GM12878 (cell line): Measurements from ENCODE around the gene LEP. TPM values are rescaled to one million over a fixed set of nuclear protein-coding genes. Genes with fewer than 3 reads are reported as not detected.
"Not testable (repeated sequence)": the region's sequence is repeated elsewhere in the genome, so short reads cannot be mapped to it uniquely, and the experiment has no call there.

Source experiments
- ATAC-seq: fragments of 200-7000 bp; cut with Tn5 transposase; 3 replicates; pipeline ENCODE4 v1.9.1; 2020; ENCODE audit warnings: mild to moderate bottlenecking, moderate library complexity
- BruUV-seq: library from RNA; stranded (reverse); fragments of 400-500 nt; replicated peaks from 2 replicates; lab custom pipeline; 2021; lab: Mats Ljungman, UMichigan
- CTCF ChIA-PET: fragments of 300-600 bp; sonication (Branson Sonifier 250); formaldehyde crosslinking; extraction: SDS; loops from one replicate; lab custom pipeline; 2021; ENCODE audit warnings: inconsistent platforms; lab: Yijun Ruan, JAX
- POLR2A ChIA-PET: fragments of 350-600 bp; formaldehyde crosslinking; extraction: SDS; loops from one replicate; lab custom pipeline; 2021; ENCODE audit warnings: inconsistent platforms; lab: Charles Lee
- RAD21 ChIA-PET: fragments of 300-600 bp; sonication (Branson Sonifier 250); formaldehyde crosslinking; loops from one replicate; lab custom pipeline; 2023; ENCODE audit warnings: antibody characterized with exemption; ENCODE audit not compliant: unreplicated experiment; lab: Charles Lee
- SMC1A ChIA-PET: fragments of 300-600 bp; sonication (Branson Sonifier 250); formaldehyde crosslinking; loops from one replicate; lab custom pipeline; 2023; ENCODE audit not compliant: unreplicated experiment, uncharacterized antibody; lab: Charles Lee
- DNase-seq: peaks from one replicate; pipeline ENCODE4 v3.0.0-alpha.2; 2011; ENCODE audit warnings: low read depth, low spot score
- FAIRE-seq: peaks from 3 replicates; lab custom pipeline; 2011; peaks lifted over from hg19 to GRCh38; lab: Jason Lieb, UNC
- H2AFZ ChIP-seq: 2 replicates; pipeline ENCODE4 v1.6.0; 2011; ENCODE audit warnings: low read depth, low read length, control low read depth; ENCODE audit not compliant: control insufficient read depth
- H3K27ac ChIP-seq: 2 replicates; pipeline ENCODE4 v1.5.1; 2011; ENCODE audit warnings: control low read depth; ENCODE audit not compliant: control insufficient read depth, insufficient read depth
- H3K27me3 ChIP-seq, 2 experiments: replicated peaks in 1 of 2; 2 replicates each; pipeline versions ENCODE4 v1.6.0 to v1.6.1; 2011; ENCODE audit warnings: low read length in 1 of 2; ENCODE audit not compliant: control insufficient read depth in 2 of 2, insufficient read depth in 2 of 2
- H3K36me3 ChIP-seq, 2 experiments: 2 replicates each; pipeline ENCODE4 v1.5.1; 2011; ENCODE audit warnings: low read length in 1 of 2; ENCODE audit not compliant: control insufficient read depth in 2 of 2, insufficient read depth in 2 of 2
- H3K4me1 ChIP-seq: 2 replicates; pipeline ENCODE4 v1.6.1; 2011; ENCODE audit warnings: mild to moderate bottlenecking, low read length, moderate library complexity, mixed read lengths; ENCODE audit not compliant: control insufficient read depth, insufficient read depth
- H3K4me2 ChIP-seq: 2 replicates; pipeline ENCODE4 v1.6.0; 2011; ENCODE audit warnings: control low read depth; ENCODE audit not compliant: control insufficient read depth, insufficient read depth
- H3K4me3 ChIP-seq: fragments of 200-600 bp; sonication (generic); 2 replicates; pipeline ENCODE4 v1.5.1; 2016
- H3K79me2 ChIP-seq: 2 replicates; pipeline ENCODE4 v1.6.0; 2011; ENCODE audit warnings: low read length; ENCODE audit not compliant: control insufficient read depth, insufficient read depth
- H3K9ac ChIP-seq: 2 replicates; pipeline ENCODE4 v1.8.0; 2011; ENCODE audit warnings: low read length, control low read depth, mixed read lengths; ENCODE audit not compliant: control insufficient read depth, insufficient read depth
- H3K9me3 ChIP-seq: replicated peaks from 3 replicates; pipeline ENCODE4 v1.5.1; 2011; ENCODE audit warnings: mild to moderate bottlenecking, low read length; ENCODE audit not compliant: control insufficient read depth, insufficient read depth
- H4K20me1 ChIP-seq: 2 replicates; pipeline ENCODE4 v1.6.0; 2011; ENCODE audit not compliant: control insufficient read depth, insufficient read depth
- GABPA ChIP-seq: IDR thresholded peaks from 2 replicates; pipeline ENCODE4 v1.6.1; 2014; ENCODE audit warnings: antibody characterized with exemption, low read depth, mild to moderate bottlenecking, inconsistent platforms
- IKZF2 ChIP-seq, 2 experiments: fragments of 450-650 bp; IDR thresholded peaks; 2 replicates each; pipeline ENCODE4 v1.6.1; 2017; ENCODE audit warnings: mild to moderate bottlenecking in 2 of 2, moderate library complexity in 2 of 2
- WGBS: methylation state at CpG from one replicate; pipeline ENCODE4 v1.1.6; 2016; ENCODE audit warnings: low lambda C conversion rate; ENCODE audit not compliant: insufficient replicate concordance, insufficient coverage; ENCODE audit errors: missing lambda C conversion rate; 5-methylcytosine and 5-hydroxymethylcytosine counted together
- in situ Hi-C: fragments of 300-500 bp; cut with MboI; formaldehyde crosslinking; loops from 9 replicates; pipeline ENCODE4 v1.14.3; 2018; ENCODE audit warnings: mixed read lengths
- intact Hi-C: fragments of 100-400 bp; cut with micrococcal nuclease; formaldehyde crosslinking; loops from one replicate; pipeline ENCODE4 v1.14.2; 2022; ENCODE audit not compliant: unreplicated experiment
- polyA plus RNA-seq, 11 experiments: library from polyadenylated mRNA; depleted of rRNA in 4 of 11; unstranded in 6 of 11; stranded (reverse) in 5 of 11; fragments of >200 nt; fragmentation: Nextera tagmentation in 4 of 11; fragmentation: Illumina TruSeq in 1 of 11; extraction: Ambion mirVana in 4 of 11; extraction: Trizol in 1 of 11; gene quantifications; 1 replicate in 1 of 11; 2 replicates in 10 of 11; pipeline versions ENCODE4 v1.2.1 to v1.2.3, GENCODE V29; 2011 to 2016; ENCODE audit warnings: inconsistent platforms in 2 of 11, missing spikeins in 2 of 11, low read depth in 1 of 11
- total RNA-seq, 4 experiments: library from RNA; depleted of rRNA in 3 of 4; stranded (reverse); fragments of >200 nt in 3 of 4; fragmentation: Illumina TruSeq in 1 of 4; extraction: Trizol in 1 of 4; gene quantifications; 2 replicates each; pipeline versions ENCODE4 v1.2.1 to v1.2.3, GENCODE V29; 2013 to 2021

LEP gene
- total and polyA plus RNA-seq, 10 of the 15 experiments (the other 5 are each of a cell fraction or from before 2014, with no cell fraction given): not detected

- FAIRE-seq: no peak
- Histone ChIP-seq H3K4me2 (no peak overlapping the region), H3K4me3 (no peak overlapping the region), H3K27me3 (no peaks in the 10 kb centered on the region), H3K4me1 (no peaks in the 10 kb centered on the region), H3K79me2 (no peaks in the 10 kb centered on the region), H3K27ac (no peak overlapping the region), H3K36me3 (no peaks in the 10 kb centered on the region), H3K9ac (no peak overlapping the region), H4K20me1 (no peaks in the 10 kb centered on the region), H3K9me3 (no peaks in the 10 kb centered on the region; the same call in 2 of the 3 replicates), H2AFZ (no peak overlapping the region)
- TF ChIP-seq GABPA (no peak), IKZF2 (IDR thresholded peaks at IDR 0.05) (no peak)
- WGBS: 95% methylated on average over 4 of the region's 4 CpGs
- BruUV-seq: no TSS peak
- ATAC-seq: no peak
- ChIA-PET POLR2A (no interaction called here), SMC1A (no interaction called here), RAD21 (no interaction called here), CTCF (no interaction called here)
- intact Hi-C loops: no loop called here
- DNase-seq: no peak
- in situ Hi-C loops: no loop called here
Measured at GRCh38 chr7:128287556-128287955, 46.5 kb downstream of the LEP start.

GRCh38 chr7:128298004-128298403 is 56.9 kb downstream of the LEP start:
- FAIRE-seq, CTCF ChIA-PET, POLR2A ChIA-PET, H3K4me1 ChIP-seq, in situ Hi-C loops, H3K4me2 ChIP-seq, H3K79me2 ChIP-seq, H2AFZ ChIP-seq, H3K9ac ChIP-seq, H4K20me1 ChIP-seq, ATAC-seq, DNase-seq, H3K36me3 ChIP-seq, RAD21 ChIA-PET, H3K9me3 ChIP-seq, SMC1A ChIA-PET, H3K27ac ChIP-seq, H3K4me3 ChIP-seq, H3K27me3 ChIP-seq, BruUV-seq, intact Hi-C loops: not testable (repeated sequence)
- WGBS: 94% methylated on average over 6 of the region's 7 CpGs
